Keratinocyte (primary cell): ENCODE data around the gene MS4A7. TPM values are rescaled to one million over a fixed set of nuclear protein-coding genes. Genes with fewer than 3 reads are reported as not detected.

Experiments used
- DNase-seq: peaks from one replicate; pipeline ENCODE4 v3.0.0-alpha.2; 2011; ENCODE audit warnings: low read depth, missing footprints, low spot score
- FAIRE-seq: peaks from 2 replicates; lab custom pipeline; 2011; peaks lifted over from hg19 to GRCh38; lab: Jason Lieb, UNC
- H2AFZ ChIP-seq: 2 replicates; pipeline ENCODE4 v1.6.0; 2012; ENCODE audit warnings: low read length, control low read depth, inconsistent platforms; ENCODE audit not compliant: control insufficient read depth
- H3K27ac ChIP-seq: 2 replicates; pipeline ENCODE4 v1.5.1; 2011; ENCODE audit warnings: low read length; ENCODE audit not compliant: control insufficient read depth, insufficient read depth
- H3K27me3 ChIP-seq: 3 replicates; pipeline ENCODE4 v1.6.0; 2011; ENCODE audit warnings: low read length; ENCODE audit not compliant: control insufficient read depth, insufficient read depth; ENCODE audit errors: extremely low read depth
- H3K36me3 ChIP-seq, 2 experiments: 2 replicates in 1 of 2; 3 replicates in 1 of 2; pipeline ENCODE4 v1.5.1; 2011; ENCODE audit warnings: low read length in 2 of 2, mild to moderate bottlenecking in 1 of 2; ENCODE audit not compliant: control insufficient read depth in 2 of 2, insufficient read depth in 2 of 2; ENCODE audit errors: extremely low read depth in 1 of 2
- H3K4me1 ChIP-seq: 3 replicates; pipeline ENCODE4 v1.5.1; 2011; ENCODE audit warnings: low read length; ENCODE audit not compliant: control insufficient read depth, insufficient read depth; ENCODE audit errors: extremely low read depth
- H3K4me2 ChIP-seq: 3 replicates; pipeline ENCODE4 v1.6.0; 2011; ENCODE audit warnings: low read depth, low read length; ENCODE audit not compliant: control insufficient read depth, insufficient read depth; ENCODE audit errors: extremely low read depth
- H3K4me3 ChIP-seq, 3 experiments: fragments of 200-600 bp in 1 of 3; sonication (generic) in 1 of 3; 2 replicates in 2 of 3; 3 replicates in 1 of 3; pipeline ENCODE4 v1.5.1; 2011 to 2016; ENCODE audit warnings: low read length in 3 of 3, mild to moderate bottlenecking in 3 of 3, control low read depth in 2 of 3, inconsistent platforms in 1 of 3, low read depth in 1 of 3, mixed read lengths in 1 of 3, mixed run types in 1 of 3, moderate library complexity in 1 of 3; ENCODE audit not compliant: control insufficient read depth in 2 of 3, insufficient read depth in 2 of 3; ENCODE audit errors: extremely low read depth in 1 of 3
- H3K79me2 ChIP-seq: 2 replicates; pipeline ENCODE4 v1.6.0; 2012; ENCODE audit warnings: low read length; ENCODE audit not compliant: control insufficient read depth, insufficient read depth
- H3K9ac ChIP-seq: 3 replicates; pipeline ENCODE4 v1.6.0; 2011; ENCODE audit warnings: low read length; ENCODE audit not compliant: control insufficient read depth, insufficient read depth; ENCODE audit errors: extremely low read depth
- H3K9me1 ChIP-seq: 3 replicates; pipeline ENCODE4 v1.6.0; 2011; ENCODE audit warnings: low read length; ENCODE audit not compliant: control insufficient read depth, insufficient read depth; ENCODE audit errors: extremely low read depth
- H3K9me3 ChIP-seq: 2 replicates; pipeline ENCODE4 v1.5.1; 2012; ENCODE audit warnings: low read depth, low read length; ENCODE audit not compliant: control insufficient read depth
- H4K20me1 ChIP-seq: 3 replicates; pipeline ENCODE4 v1.6.0; 2011; ENCODE audit warnings: low read length; ENCODE audit not compliant: control insufficient read depth, insufficient read depth; ENCODE audit errors: extremely low read depth
- EZH2 ChIP-seq: IDR thresholded peaks from one replicate; pipeline ENCODE4 v1.6.1; 2012; ENCODE audit warnings: inconsistent platforms, mild to moderate bottlenecking, low read length, moderate library complexity
- dilution Hi-C: fragments of 300-500 bp; cut with MboI; formaldehyde crosslinking; loops from one replicate; pipeline ENCODE4 v1.7.0; 2020; ENCODE audit warnings: low sequenced_read_pairs; ENCODE audit not compliant: extremely low pct_ligation_motif_present
- polyA plus RNA-seq, 5 experiments: library from polyadenylated mRNA; depleted of rRNA in 3 of 5; stranded (reverse) in 3 of 5; stranded (forward) in 1 of 5; unstranded in 1 of 5; fragments of >200 nt; gene quantifications; 1 replicate in 1 of 5; 2 replicates in 3 of 5; 3 replicates in 1 of 5; pipeline versions ENCODE4 v1.2.1 to v1.2.3, GENCODE V29; 2011 to 2012; ENCODE audit warnings: missing spikeins in 2 of 5, low read depth in 1 of 5, low replicate concordance in 1 of 5
- TF ChIP-seq, protein P1 (sequence below), 3 experiments: IDR thresholded peaks in 1 of 3; conservative IDR thresholded peaks in 1 of 3; optimal IDR thresholded peaks in 1 of 3; 2 replicates in 2 of 3; 3 replicates in 1 of 3; pipeline versions ENCODE3 to v1.5.1; 2011; ENCODE audit warnings: low read length in 3 of 3, mild to moderate bottlenecking in 3 of 3, moderate library complexity in 2 of 3, control low read depth in 1 of 3, inconsistent platforms in 1 of 3; ENCODE audit not compliant: insufficient read depth in 2 of 3; ENCODE audit errors: extremely low read depth in 1 of 3

The MS4A7 gene
- polyA plus RNA-seq, 1 donor (not counting 4 experiments of a cell fraction or from before 2014, with no cell fraction given) = not detected

DNA sequence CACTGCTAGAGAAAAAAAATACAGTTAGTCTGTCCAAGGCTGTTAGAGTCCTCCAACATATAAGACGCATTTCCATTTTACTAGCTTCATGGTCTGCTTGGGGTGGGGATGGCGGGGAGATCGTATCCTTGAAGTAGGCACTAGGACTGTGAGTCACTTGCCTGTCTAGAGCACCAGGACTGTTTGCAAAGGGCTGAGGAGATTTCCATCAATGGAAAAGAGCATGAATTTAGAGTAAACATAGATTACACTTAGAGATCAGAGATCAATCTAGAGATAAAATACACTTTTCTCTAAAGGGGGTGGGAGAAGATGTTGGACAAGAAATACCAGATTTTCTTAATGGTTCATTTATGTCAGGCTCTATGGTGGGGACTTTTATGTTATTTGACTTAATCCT, 1.7 kb upstream of the MS4A7 start:
- H3K4me3 ChIP-seq = no peak overlapping the region
- H3K27ac ChIP-seq = no peak overlapping the region
- no peak for TF ChIP-seq EZH2
- TF ChIP-seq, protein P1, sequence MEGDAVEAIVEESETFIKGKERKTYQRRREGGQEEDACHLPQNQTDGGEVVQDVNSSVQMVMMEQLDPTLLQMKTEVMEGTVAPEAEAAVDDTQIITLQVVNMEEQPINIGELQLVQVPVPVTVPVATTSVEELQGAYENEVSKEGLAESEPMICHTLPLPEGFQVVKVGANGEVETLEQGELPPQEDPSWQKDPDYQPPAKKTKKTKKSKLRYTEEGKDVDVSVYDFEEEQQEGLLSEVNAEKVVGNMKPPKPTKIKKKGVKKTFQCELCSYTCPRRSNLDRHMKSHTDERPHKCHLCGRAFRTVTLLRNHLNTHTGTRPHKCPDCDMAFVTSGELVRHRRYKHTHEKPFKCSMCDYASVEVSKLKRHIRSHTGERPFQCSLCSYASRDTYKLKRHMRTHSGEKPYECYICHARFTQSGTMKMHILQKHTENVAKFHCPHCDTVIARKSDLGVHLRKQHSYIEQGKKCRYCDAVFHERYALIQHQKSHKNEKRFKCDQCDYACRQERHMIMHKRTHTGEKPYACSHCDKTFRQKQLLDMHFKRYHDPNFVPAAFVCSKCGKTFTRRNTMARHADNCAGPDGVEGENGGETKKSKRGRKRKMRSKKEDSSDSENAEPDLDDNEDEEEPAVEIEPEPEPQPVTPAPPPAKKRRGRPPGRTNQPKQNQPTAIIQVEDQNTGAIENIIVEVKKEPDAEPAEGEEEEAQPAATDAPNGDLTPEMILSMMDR (optimal IDR thresholded peaks at IDR 0.05 in 1 of 3, IDR thresholded peaks at IDR 0.05 in 1 of 3, conservative IDR thresholded peaks at IDR 0.05 in 1 of 3; ENCODE audit: extremely low read depth in 1 of 3, insufficient read depth in 2 of 3, low read length in 3 of 3) = no peak
- no peak overlapping the region for H3K9ac ChIP-seq
- no peaks in the 10 kb centered on the region for H4K20me1 ChIP-seq
- H3K27me3 ChIP-seq = no peaks in the 10 kb centered on the region
- FAIRE-seq (no peak), DNase-seq (no peak)
- no peak overlapping the region for H3K4me2 ChIP-seq
- dilution Hi-C loops = no loop called here
- peaks cover 2% of the 10 kb centered on the region for H3K9me3 ChIP-seq
- no peaks in the 10 kb centered on the region for H3K79me2 ChIP-seq
- no peaks in the 10 kb centered on the region for H3K9me1 ChIP-seq
- no peak overlapping the region for H2AFZ ChIP-seq
- no peaks in the 10 kb centered on the region for H3K4me1 ChIP-seq
- H3K36me3 ChIP-seq = no peaks in the 10 kb centered on the region

DNA sequence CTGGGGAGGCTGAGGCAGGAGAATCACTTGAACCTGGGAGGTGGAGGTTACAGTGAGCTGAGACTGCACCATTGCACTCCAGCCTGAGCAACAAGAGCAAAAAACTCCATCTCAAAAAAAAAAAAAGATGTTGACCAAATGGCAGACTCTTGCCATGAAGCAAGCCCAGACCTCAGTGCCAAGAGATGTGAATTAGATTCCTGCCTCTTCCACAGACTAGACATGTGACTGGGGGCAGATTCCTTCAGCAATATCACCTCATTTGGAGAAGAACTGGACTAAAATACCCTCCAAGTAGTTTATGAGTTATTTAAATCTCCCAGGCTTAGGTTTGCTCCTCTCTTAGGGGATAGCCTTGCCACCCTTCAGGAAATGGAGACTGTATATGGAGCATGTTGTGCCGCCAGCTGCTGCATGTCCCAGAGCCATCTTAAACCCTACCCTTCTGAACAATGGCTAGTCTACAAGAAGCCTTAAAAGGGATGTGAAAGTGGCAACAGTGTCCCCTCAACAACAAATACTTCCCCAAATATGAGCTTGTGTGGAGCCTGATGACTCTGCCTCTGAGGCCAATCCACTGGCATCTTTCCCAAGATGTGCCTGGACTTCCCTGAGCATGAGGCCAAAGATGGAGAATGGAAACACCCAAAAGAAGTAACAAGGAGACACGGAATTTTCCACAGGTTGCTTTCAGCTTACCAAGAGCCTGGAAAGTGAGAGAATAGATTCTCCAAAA, 763 bp upstream of the MS4A7 start:
- H3K27ac ChIP-seq = no peak overlapping the region
- dilution Hi-C loops = no loop called here
- no peak for TF ChIP-seq EZH2
- TF ChIP-seq, protein P1 (optimal IDR thresholded peaks at IDR 0.05 in 1 of 3, IDR thresholded peaks at IDR 0.05 in 1 of 3, conservative IDR thresholded peaks at IDR 0.05 in 1 of 3; ENCODE audit: extremely low read depth in 1 of 3, insufficient read depth in 2 of 3, low read length in 3 of 3) = no peak

More for the DNA sequence above, 763 bp upstream of the MS4A7 start:
- Histone ChIP-seq H3K27me3 (no peaks in the 10 kb centered on the region), H3K79me2 (no peaks in the 10 kb centered on the region), H2AFZ (no peak overlapping the region), H3K36me3 (no peaks in the 10 kb centered on the region), H3K4me1 (no peaks in the 10 kb centered on the region), H3K4me3 (no peak overlapping the region), H3K9ac (no peak overlapping the region), H3K4me2 (no peak overlapping the region), H3K9me3 (peaks cover 2% of the 10 kb centered on the region), H4K20me1 (no peaks in the 10 kb centered on the region), H3K9me1 (no peaks in the 10 kb centered on the region)
- no peak for DNase-seq
- no peak for FAIRE-seq
